ENCODE measurements around the gene EIPR1. TPM values are rescaled to one million over a fixed set of nuclear protein-coding genes. Genes with fewer than 3 reads are reported as not detected.

EIPR1 gene
- total and polyA plus RNA-seq, 2 experiments from 2014 or later = 23.2 to 28.2 TPM

GRCh38 chr2:3312576-3313345, 64.9 kb downstream of the EIPR1 start:
- no peak for DNase-seq (ENCODE audit: low read depth in 1 of 2, low spot score in 1 of 2)
- H3K9me3 ChIP-seq (ENCODE audit: low read depth) = no peaks in the 10 kb centered on the region
- no peaks in the 10 kb centered on the region for H3K27me3 ChIP-seq
- H3K4me3 ChIP-seq = no peak overlapping the region
- TF ChIP-seq CTCF (IDR thresholded peaks at IDR 0.05; ENCODE audit: low read depth, low read length) = no peak
- no peak overlapping the region for H3K27ac ChIP-seq
- H3K4me1 ChIP-seq (ENCODE audit: low read depth) = no peaks in the 10 kb centered on the region
- H3K36me3 ChIP-seq = no peaks in the 10 kb centered on the region

- Histone ChIP-seq H3K36me3 (no peaks in the 10 kb centered on the region), H3K4me1 (ENCODE audit: low read depth) (no peaks in the 10 kb centered on the region), H3K27me3 (no peaks in the 10 kb centered on the region), H3K9me3 (ENCODE audit: low read depth) (no peaks in the 10 kb centered on the region), H3K4me3 (no peak overlapping the region), H3K27ac (no peak overlapping the region)
- no peak for TF ChIP-seq CTCF (IDR thresholded peaks at IDR 0.05; ENCODE audit: low read depth, low read length)
- no peak for DNase-seq (ENCODE audit: low read depth in 1 of 2, low spot score in 1 of 2)
Observed at GRCh38 chr2:3311601-3312000, 66.0 kb downstream of the EIPR1 start.

- no peak for TF ChIP-seq CTCF (IDR thresholded peaks at IDR 0.05; ENCODE audit: low read depth, low read length)
- DNase-seq (ENCODE audit: low read depth in 1 of 2, low spot score in 1 of 2) = no peak
Observed at GRCh38 chr2:3309496-3310355, 67.9 kb downstream of the EIPR1 start.

DNA sequence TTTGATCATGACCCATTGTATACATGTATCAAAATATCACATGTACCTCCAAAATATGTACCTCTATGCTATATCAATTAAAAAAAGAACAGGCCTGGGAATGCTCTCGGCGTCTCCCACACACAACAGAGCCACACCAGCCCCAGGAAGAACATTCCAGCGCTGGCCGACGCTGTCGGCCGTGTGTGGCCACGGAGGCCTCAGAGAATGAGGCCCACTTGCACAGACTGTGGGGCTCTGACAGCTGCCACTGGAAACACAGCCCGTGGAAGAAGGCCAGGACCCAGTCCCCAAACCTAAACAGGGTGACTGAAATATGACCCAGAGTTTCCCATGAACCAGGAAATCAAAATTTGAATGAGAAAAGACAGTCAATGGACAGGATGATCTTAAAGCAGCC, 69.7 kb downstream of the EIPR1 start:
- Histone ChIP-seq H3K4me1 (ENCODE audit: low read depth) (peaks cover 6% of the 10 kb centered on the region), H3K27me3 (no peaks in the 10 kb centered on the region), H3K36me3 (no peaks in the 10 kb centered on the region), H3K9me3 (ENCODE audit: low read depth) (no peaks in the 10 kb centered on the region), H3K27ac (no peak overlapping the region), H3K4me3 (no peak overlapping the region)
- no peak for TF ChIP-seq CTCF (IDR thresholded peaks at IDR 0.05; ENCODE audit: low read depth, low read length)
- no peak for DNase-seq (ENCODE audit: low read depth in 1 of 2, low spot score in 1 of 2)

More at GRCh38 chr2:3309496-3310355, 67.9 kb downstream of the EIPR1 start:
- Histone ChIP-seq H3K4me3 (no peak overlapping the region), H3K27me3 (no peaks in the 10 kb centered on the region), H3K4me1 (ENCODE audit: low read depth) (no peaks in the 10 kb centered on the region), H3K36me3 (no peaks in the 10 kb centered on the region), H3K27ac (no peak overlapping the region), H3K9me3 (ENCODE audit: low read depth) (no peaks in the 10 kb centered on the region)

DNA sequence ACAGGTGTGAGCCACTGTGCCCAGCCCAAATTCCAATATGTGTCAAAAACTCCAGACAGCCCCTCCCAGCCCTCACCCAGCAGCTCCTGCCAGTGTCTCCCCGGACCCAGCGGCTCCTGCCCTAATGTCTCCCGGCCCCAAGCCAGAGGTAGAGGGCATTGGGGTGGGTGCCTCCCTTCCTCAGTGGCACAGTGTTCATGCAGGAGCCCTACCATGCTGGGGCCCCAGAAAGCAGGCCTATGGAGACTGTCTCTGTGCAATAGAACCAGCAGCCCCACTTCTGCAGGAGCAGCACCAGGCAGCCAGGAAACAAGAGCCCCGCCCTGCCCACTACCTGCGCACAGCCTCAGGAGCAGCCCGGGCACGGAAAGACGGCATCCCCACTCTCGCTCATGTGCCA, 70.4 kb downstream of the EIPR1 start:
- Histone ChIP-seq H3K27me3 (no peaks in the 10 kb centered on the region), H3K36me3 (no peaks in the 10 kb centered on the region), H3K9me3 (ENCODE audit: low read depth) (no peaks in the 10 kb centered on the region), H3K4me1 (ENCODE audit: low read depth) (peaks cover 11% of the 10 kb centered on the region), H3K4me3 (no peak overlapping the region), H3K27ac (no peak overlapping the region)
- no peak for DNase-seq (ENCODE audit: low read depth in 1 of 2, low spot score in 1 of 2)
- TF ChIP-seq CTCF (IDR thresholded peaks at IDR 0.05; ENCODE audit: low read depth, low read length) = no peak

Data from cardiac muscle cell (in vitro differentiated cells and primary cell).